SK-N-SH treated with all-trans-retinoic acid at 6 μM for 48 hours (cell line): Measurements from ENCODE around the gene FRMD4A.
A peak's percentile ranks its signal among the peaks of the same experiment; 100 is the strongest.

Experiments
- ATAC-seq: fragments of 200-7000 bp; cut with Tn5 transposase; 3 replicates; pipeline ENCODE4 v1.9.1; 2020; ENCODE audit warnings: mild to moderate bottlenecking, moderate library complexity
- ARNTL ChIP-seq: fragments of 450-650 bp; formaldehyde crosslinking; IDR thresholded peaks from 2 replicates; pipeline ENCODE4 v1.5.0; 2020; ENCODE audit warnings: low read depth, mild to moderate bottlenecking, moderate library complexity, borderline replicate concordance
- BACH2 ChIP-seq: fragments of 250-450 bp; sonication (Bioruptor Pico); IDR thresholded peaks from 2 replicates; pipeline ENCODE4 v1.9.0; 2021; ENCODE audit warnings: mild to moderate bottlenecking, borderline replicate concordance
- CREB5 ChIP-seq: fragments of 250-450 bp; sonication (Bioruptor Pico); IDR thresholded peaks from 2 replicates; pipeline ENCODE4 v1.5.1; 2020; ENCODE audit warnings: low read depth, mild to moderate bottlenecking, moderate library complexity
- CSDC2 ChIP-seq: fragments of 250-450 bp; sonication (Bioruptor Pico); IDR thresholded peaks from 2 replicates; pipeline ENCODE4 v1.5.0; 2020; ENCODE audit warnings: mild to moderate bottlenecking, moderate library complexity
- CSRNP3 ChIP-seq: fragments of 250-450 bp; sonication (Bioruptor Pico); IDR thresholded peaks from 2 replicates; pipeline ENCODE4 v1.5.1; 2021; ENCODE audit warnings: mild to moderate bottlenecking, moderate library complexity
- GLIS3 ChIP-seq: fragments of 250-450 bp; sonication (Bioruptor Pico); IDR thresholded peaks from 2 replicates; pipeline ENCODE4 v1.5.0; 2020; ENCODE audit warnings: mild to moderate bottlenecking, moderate library complexity
- ISL1 ChIP-seq: fragments of 250-450 bp; sonication (Bioruptor Pico); IDR thresholded peaks from 2 replicates; pipeline ENCODE4 v2.1.2; 2022; ENCODE audit warnings: mild to moderate bottlenecking, moderate library complexity
- PATZ1 ChIP-seq: fragments of 250-450 bp; sonication (Bioruptor Pico); IDR thresholded peaks from 2 replicates; pipeline ENCODE4 v1.8.0; 2020; ENCODE audit warnings: mild to moderate bottlenecking, moderate library complexity, borderline replicate concordance
- POU6F1 ChIP-seq: fragments of 250-450 bp; sonication (Bioruptor Pico); IDR thresholded peaks from 2 replicates; pipeline ENCODE4 v1.8.0; 2021; ENCODE audit warnings: low read depth, mild to moderate bottlenecking, moderate library complexity, borderline replicate concordance
- PPARA ChIP-seq: fragments of 250-450 bp; sonication (Bioruptor Pico); IDR thresholded peaks from 2 replicates; pipeline ENCODE4 v1.5.0; 2020; ENCODE audit warnings: mild to moderate bottlenecking, borderline replicate concordance
- RARB ChIP-seq: fragments of 250-450 bp; sonication (Bioruptor Pico); IDR thresholded peaks from 2 replicates; pipeline ENCODE4 v1.8.0; 2021; ENCODE audit warnings: mild to moderate bottlenecking, moderate library complexity
- SNAI2 ChIP-seq: fragments of 250-450 bp; sonication (Bioruptor Pico); IDR thresholded peaks from 2 replicates; pipeline ENCODE4 v1.5.0; 2020; ENCODE audit warnings: mild to moderate bottlenecking, moderate library complexity
- TCF4 ChIP-seq: fragments of 250-450 bp; sonication (Bioruptor Pico); IDR thresholded peaks from 2 replicates; pipeline ENCODE4 v1.8.0; 2021; ENCODE audit warnings: mild to moderate bottlenecking, moderate library complexity, borderline replicate concordance
- TOX ChIP-seq: fragments of 250-450 bp; sonication (Bioruptor Pico); IDR thresholded peaks from 2 replicates; pipeline ENCODE4 v1.8.0; 2021; ENCODE audit warnings: mild to moderate bottlenecking, moderate library complexity, borderline replicate concordance
- TSHZ2 ChIP-seq: fragments of 250-450 bp; sonication (Bioruptor Pico); IDR thresholded peaks from 2 replicates; pipeline ENCODE4 v1.5.0; 2020; ENCODE audit warnings: mild to moderate bottlenecking, moderate library complexity
- ZC3H10 ChIP-seq: fragments of 250-450 bp; sonication (Bioruptor Pico); IDR thresholded peaks from 2 replicates; pipeline ENCODE4 v1.5.1; 2021; ENCODE audit warnings: mild to moderate bottlenecking, moderate library complexity
- ZFP3 ChIP-seq: fragments of 250-450 bp; sonication (Bioruptor Pico); IDR thresholded peaks from 2 replicates; pipeline ENCODE4 v1.5.0; 2020; ENCODE audit warnings: mild to moderate bottlenecking, moderate library complexity
- ZNF565 ChIP-seq: fragments of 450-650 bp; formaldehyde crosslinking; conservative IDR thresholded peaks from 2 replicates; pipeline ENCODE4 v1.5.0; 2020; ENCODE audit warnings: low read depth, mild to moderate bottlenecking, moderate library complexity
- ZNF70 ChIP-seq: fragments of 450-650 bp; formaldehyde crosslinking; IDR thresholded peaks from 2 replicates; pipeline ENCODE4 v1.5.0; 2020; ENCODE audit warnings: mild to moderate bottlenecking, moderate library complexity
- ZNF8 ChIP-seq: fragments of 450-650 bp; formaldehyde crosslinking; IDR thresholded peaks from 2 replicates; pipeline ENCODE4 v1.5.0; 2020; ENCODE audit warnings: mild to moderate bottlenecking, moderate library complexity

Gene FRMD4A

GRCh38 chr10:13939391-13939790, 391.3 kb downstream of the FRMD4A start:
- TF ChIP-seq ISL1 (CRISPR knock-in tag) (peak; percentile 76), SNAI2 (CRISPR knock-in tag) (no peak)
- peak; percentile 79 for ATAC-seq

- no peak for TF ChIP-seq CSRNP3 (CRISPR knock-in tag)
- no peak for TF ChIP-seq CSDC2 (CRISPR knock-in tag)
- TF ChIP-seq RARB (CRISPR knock-in tag) = no peak
- TF ChIP-seq CREB5 = no peak
- no peak for TF ChIP-seq PATZ1 (CRISPR knock-in tag)
- TF ChIP-seq ZNF70 (CRISPR knock-in tag) = no peak
- TF ChIP-seq POU6F1 (CRISPR knock-in tag) = no peak
- TF ChIP-seq TCF4 (CRISPR knock-in tag) = no peak; the same call in 1 of the 2 replicates
- no peak for TF ChIP-seq TOX (CRISPR knock-in tag)
- TF ChIP-seq GLIS3 (CRISPR knock-in tag) = no peak
- TF ChIP-seq BACH2 (CRISPR knock-in tag) = no peak
- no peak for TF ChIP-seq TSHZ2 (CRISPR knock-in tag)
- no peak for TF ChIP-seq ZC3H10 (CRISPR knock-in tag)
- no peak for TF ChIP-seq ISL1 (CRISPR knock-in tag)
- TF ChIP-seq ZFP3 (CRISPR knock-in tag) = no peak
- TF ChIP-seq PPARA = no peak
- no peak for TF ChIP-seq ARNTL (CRISPR knock-in tag)
- no peak for TF ChIP-seq ZNF8 (CRISPR knock-in tag)
- ATAC-seq = peak; percentile 73
Measured at GRCh38 chr10:13938950-13939349, 391.8 kb downstream of the FRMD4A start.

GRCh38 chr10:13936826-13937225, 393.9 kb downstream of the FRMD4A start:
- no peak for ATAC-seq
- TF ChIP-seq ZNF8 (CRISPR knock-in tag) (no peak), CREB5 (no peak), BACH2 (CRISPR knock-in tag) (no peak), ISL1 (CRISPR knock-in tag) (no peak), ZNF565 (CRISPR knock-in tag) (no peak), POU6F1 (CRISPR knock-in tag) (no peak), ZC3H10 (CRISPR knock-in tag) (no peak), ZFP3 (CRISPR knock-in tag) (no peak)
